Thymus (tissue), 11 donors: ENCODE results near the gene RCN1. TPM values are rescaled to one million over a fixed set of nuclear protein-coding genes. Genes with fewer than 3 reads are reported as not detected.

Experiments used
- DNase-seq, 9 donors: peaks; one replicate each; pipeline ENCODE4 v3.0.0-alpha.2; 2013; ENCODE audit warnings: low spot score in 9 of 9, low read depth in 6 of 9, missing footprints in 1 of 9
- H3K27ac ChIP-seq, 2 donors: one replicate each; pipeline ENCODE4 v1.5.1; 2013; ENCODE audit warnings: control low read depth in 1 of 2, low read depth in 1 of 2, low read length in 1 of 2, mild to moderate bottlenecking in 1 of 2, moderate library complexity in 1 of 2
- H3K27me3 ChIP-seq, 2 donors: one replicate each; pipeline ENCODE4 v1.5.1; 2013; ENCODE audit warnings: low read length in 1 of 2; ENCODE audit not compliant: control insufficient read depth in 2 of 2, insufficient read depth in 1 of 2
- H3K36me3 ChIP-seq, 2 donors: one replicate each; pipeline ENCODE4 v1.5.1; 2013; ENCODE audit warnings: low read length in 1 of 2, mild to moderate bottlenecking in 1 of 2, moderate library complexity in 1 of 2; ENCODE audit not compliant: control insufficient read depth in 2 of 2, insufficient read depth in 2 of 2
- H3K4me1 ChIP-seq, 2 donors: one replicate each; pipeline ENCODE4 v1.5.1; 2013; ENCODE audit warnings: low read length in 2 of 2; ENCODE audit not compliant: control insufficient read depth in 2 of 2, insufficient read depth in 2 of 2
- H3K4me3 ChIP-seq, 2 donors: one replicate each; pipeline ENCODE4 v1.5.1; 2013; ENCODE audit warnings: low read length in 2 of 2, control low read depth in 1 of 2, mild to moderate bottlenecking in 1 of 2
- H3K9me3 ChIP-seq, 2 donors: one replicate each; pipeline ENCODE4 v1.5.1; 2013; ENCODE audit warnings: low read length in 1 of 2, mild to moderate bottlenecking in 1 of 2; ENCODE audit not compliant: control insufficient read depth in 2 of 2, insufficient read depth in 1 of 2
- WGBS: extraction: QIAGEN DNeasy Blood & Tissue Kit; methylation state at CpG from one replicate; pipeline ENCODE4 v1.1.7; 2013; 5-methylcytosine and 5-hydroxymethylcytosine counted together
- polyA plus RNA-seq: library from polyadenylated mRNA; stranded (reverse); fragments of 200-250 nt; gene quantifications from one replicate; pipeline ENCODE4 v1.2.3, GENCODE V29; 2013
- total RNA-seq: library from RNA; stranded (reverse); fragments of 120-200 nt; gene quantifications from one replicate; pipeline ENCODE4 v1.2.4, GENCODE V29; 2013
- donor health status: healthy.

Gene RCN1
- total and polyA plus RNA-seq, 2 donors = 24.6 to 67.7 TPM

GRCh38 chr11:32137263-32137662 lies 46.4 kb downstream of the RCN1 start:
- DNase-seq = no peak
- Histone ChIP-seq H3K4me1 (no peaks in the 10 kb centered on the region), H3K9me3 (no peaks in the 10 kb centered on the region), H3K4me3 (no peak overlapping the region), H3K36me3 (no peaks in the 10 kb centered on the region), H3K27ac (no peak overlapping the region), H3K27me3 (no peaks in the 10 kb centered on the region)
- WGBS = 85% methylated on average over 2 of the region's 2 CpGs

- Histone ChIP-seq H3K27ac (no peak overlapping the region), H3K27me3 (no peaks in the 10 kb centered on the region), H3K4me1 (no peaks in the 10 kb centered on the region), H3K4me3 (no peak overlapping the region), H3K9me3 (no peaks in the 10 kb centered on the region), H3K36me3 (no peaks in the 10 kb centered on the region)
- no peak for DNase-seq
- 98% methylated on average over 3 of the region's 3 CpGs for WGBS
These were observed 47.0 kb downstream of the RCN1 start for GRCh38 chr11:32137869-32138268.

- no peaks in the 10 kb centered on the region for H3K27me3 ChIP-seq
- 97% methylated on average over 3 of the region's 3 CpGs for WGBS
- H3K27ac ChIP-seq = no peak overlapping the region
- no peaks in the 10 kb centered on the region for H3K36me3 ChIP-seq
- H3K9me3 ChIP-seq = no peaks in the 10 kb centered on the region
- H3K4me1 ChIP-seq = no peaks in the 10 kb centered on the region
- H3K4me3 ChIP-seq = no peak overlapping the region
- no peak for DNase-seq
These were observed 48.0 kb downstream of the RCN1 start for GRCh38 chr11:32138902-32139301.

GRCh38 chr11:32139896-32140520 lies 49.1 kb downstream of the RCN1 start:
- Histone ChIP-seq H3K9me3 (no peaks in the 10 kb centered on the region), H3K4me3 (no peak overlapping the region), H3K36me3 (no peaks in the 10 kb centered on the region), H3K27ac (no peak overlapping the region), H3K27me3 (no peaks in the 10 kb centered on the region), H3K4me1 (no peaks in the 10 kb centered on the region)
- no peak for DNase-seq
- 87% methylated on average over 4 of the region's 4 CpGs for WGBS

GRCh38 chr11:32141745-32142546 lies 51.1 kb downstream of the RCN1 start:
- H3K9me3 ChIP-seq = no peaks in the 10 kb centered on the region
- no peaks in the 10 kb centered on the region for H3K27me3 ChIP-seq
- DNase-seq = no peak
- H3K4me1 ChIP-seq = no peaks in the 10 kb centered on the region
- no peak overlapping the region for H3K4me3 ChIP-seq
- no peak overlapping the region for H3K27ac ChIP-seq
- no peaks in the 10 kb centered on the region for H3K36me3 ChIP-seq
- WGBS = 93% methylated on average over 6 of the region's 6 CpGs

- no peaks in the 10 kb centered on the region for H3K9me3 ChIP-seq
- 96% methylated on average over 8 of the region's 8 CpGs for WGBS
- no peaks in the 10 kb centered on the region for H3K4me1 ChIP-seq
- no peaks in the 10 kb centered on the region for H3K36me3 ChIP-seq
- H3K27ac ChIP-seq = no peak overlapping the region
- H3K4me3 ChIP-seq = no peak overlapping the region
- no peak for DNase-seq
- H3K27me3 ChIP-seq = peaks cover 0 to 2% of the 10 kb centered on the region in 2 donors
These were observed 52.5 kb downstream of the RCN1 start for GRCh38 chr11:32143378-32143777.

- Histone ChIP-seq H3K9me3 (no peaks in the 10 kb centered on the region), H3K27me3 (peaks cover 0 to 2% of the 10 kb centered on the region in 2 donors), H3K4me3 (no peak overlapping the region), H3K36me3 (no peaks in the 10 kb centered on the region), H3K27ac (no peak overlapping the region), H3K4me1 (no peaks in the 10 kb centered on the region)
- WGBS = 95% methylated on average over 3 of the region's 3 CpGs
- no peak for DNase-seq
These were observed 54.4 kb downstream of the RCN1 start for GRCh38 chr11:32145282-32145681.

- Histone ChIP-seq H3K27me3 (peaks cover 0 to 2% of the 10 kb centered on the region in 2 donors), H3K4me3 (no peak overlapping the region), H3K36me3 (no peaks in the 10 kb centered on the region), H3K9me3 (no peaks in the 10 kb centered on the region), H3K4me1 (no peaks in the 10 kb centered on the region), H3K27ac (no peak overlapping the region)
- no peak for DNase-seq
- WGBS = 88% methylated on average over 4 of the region's 4 CpGs
These were observed 58.0 kb downstream of the RCN1 start for GRCh38 chr11:32148895-32149294.

GRCh38 chr11:32149748-32150147 lies 58.9 kb downstream of the RCN1 start:
- no peak for DNase-seq
- H3K4me1 ChIP-seq = no peaks in the 10 kb centered on the region
- H3K36me3 ChIP-seq = no peaks in the 10 kb centered on the region
- H3K9me3 ChIP-seq = no peaks in the 10 kb centered on the region
- no peak overlapping the region for H3K4me3 ChIP-seq
- 95% methylated on average over 7 of the region's 7 CpGs for WGBS
- H3K27ac ChIP-seq = no peak overlapping the region
- peaks cover 0 to 2% of the 10 kb centered on the region in 2 donors for H3K27me3 ChIP-seq
